Stimulated activated naive B cell treated with anti-CD40 and anti-IgM and Interleukin-4, amounts not matched to agents 10 μg/mL and 1 μg/mL and 100 μg/mL, for 72 hours (primary cell): ENCODE data around the gene ARHGEF19.
A peak's percentile ranks its signal among the peaks of the same experiment; 100 is the strongest.

ENCODE experiments used
- ATAC-seq, 2 donors: fragments of 150-1000 bp; cut with Tn5 transposase; replicated peaks; 2 replicates each; pipeline ENCODE4 v1.10.0; 2021; ENCODE audit warnings: moderate library complexity in 1 of 2
- DNase-seq: peaks from one replicate; pipeline ENCODE4 v3.0.0; 2021
- H3K27ac Mint-ChIP-seq: one replicate; pipeline ENCODE4 v1.8.0; 2022; ENCODE audit warnings: mild to moderate bottlenecking, mixed read lengths
- H3K27me3 Mint-ChIP-seq, 2 donors: one replicate each; pipeline ENCODE4 v1.8.0; 2022; ENCODE audit warnings: mixed read lengths in 2 of 2
- H3K36me3 Mint-ChIP-seq, 2 donors: one replicate each; pipeline ENCODE4 v1.8.0; 2022; ENCODE audit warnings: mixed read lengths in 2 of 2, mild to moderate bottlenecking in 1 of 2
- H3K4me1 Mint-ChIP-seq, 2 donors: one replicate each; pipeline ENCODE4 v1.8.0; 2022; ENCODE audit warnings: mixed read lengths in 2 of 2, mild to moderate bottlenecking in 1 of 2
- H3K4me3 Mint-ChIP-seq, 2 donors: one replicate each; pipeline ENCODE4 v1.8.0; 2022; ENCODE audit warnings: mild to moderate bottlenecking in 2 of 2, mixed read lengths in 2 of 2, moderate library complexity in 1 of 2
- H3K9me3 Mint-ChIP-seq, 2 donors: one replicate each; pipeline ENCODE4 v1.8.0; 2022; ENCODE audit warnings: mixed read lengths in 2 of 2, mild to moderate bottlenecking in 1 of 2

ARHGEF19 gene

DNA sequence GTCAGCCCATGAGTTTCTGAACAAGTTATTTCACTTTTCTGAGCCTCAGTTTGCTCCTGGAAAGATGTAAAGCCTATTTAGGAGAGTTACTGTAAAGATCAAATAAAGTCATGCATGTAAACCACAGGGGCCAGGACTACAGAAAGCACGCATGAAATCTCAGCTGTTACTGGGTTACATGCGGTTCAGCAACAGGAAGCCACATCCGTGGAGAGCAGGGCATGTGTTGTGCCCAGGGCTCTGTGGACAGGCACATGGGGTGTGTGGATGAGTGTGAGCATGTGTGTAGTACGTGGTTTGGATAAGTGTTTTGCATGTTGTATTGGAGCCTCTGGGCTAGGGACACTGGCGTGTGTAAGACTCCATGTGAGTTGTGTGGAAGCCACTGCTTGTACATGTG, 54.4 kb downstream of the ARHGEF19 start:
- H3K36me3 Mint-ChIP-seq: no peaks in the 10 kb centered on the region
- DNase-seq (no peak), ATAC-seq (peak; percentile 41 to 59)
- H3K9me3 Mint-ChIP-seq: no peaks in the 10 kb centered on the region
- H3K27me3 Mint-ChIP-seq: peaks cover 10 to 38% of the 10 kb centered on the region in 2 donors
- H3K27ac Mint-ChIP-seq: no peak overlapping the region
- H3K4me1 Mint-ChIP-seq: peaks cover 16 to 53% of the 10 kb centered on the region in 2 donors
- no peak overlapping the region for H3K4me3 Mint-ChIP-seq

DNA sequence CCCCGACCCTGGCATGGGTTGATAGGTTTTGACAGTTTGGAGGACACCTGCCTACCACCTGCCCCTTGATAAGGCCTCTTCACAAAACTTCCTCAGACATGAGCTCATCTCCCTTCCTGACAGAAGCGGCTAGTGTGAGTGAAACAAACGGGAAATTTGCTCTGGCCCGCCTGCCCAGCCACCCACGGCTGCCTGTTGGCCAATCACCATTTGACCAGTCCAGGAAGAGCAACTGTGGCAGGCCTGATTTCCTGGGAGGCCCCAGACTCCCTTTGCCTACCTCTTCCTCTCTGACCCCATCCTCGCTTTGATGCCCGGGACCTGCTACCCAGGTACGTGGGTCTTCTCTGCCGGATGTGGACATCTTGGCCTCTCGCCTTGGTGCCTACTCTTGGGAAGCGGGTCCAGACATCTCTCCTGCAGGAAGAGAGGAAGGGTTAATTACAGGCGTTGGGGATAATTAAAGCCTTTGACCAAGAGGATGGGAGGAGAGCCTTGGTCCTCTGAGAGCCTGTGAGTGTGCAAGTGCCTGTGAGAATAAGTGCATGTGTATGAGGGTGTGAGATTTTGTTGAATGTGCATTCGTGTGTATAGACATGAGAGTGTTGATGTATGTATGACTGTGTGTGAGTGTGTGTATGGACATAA, 55.5 kb downstream of the ARHGEF19 start:
- Mint-ChIP-seq H3K4me1 (peaks cover 14 to 50% of the 10 kb centered on the region in 2 donors), H3K27me3 (peaks cover 13 to 47% of the 10 kb centered on the region in 2 donors), H3K9me3 (no peaks in the 10 kb centered on the region), H3K27ac (no peak overlapping the region), H3K4me3 (no peak overlapping the region), H3K36me3 (no peaks in the 10 kb centered on the region)
- DNase-seq (no peak), ATAC-seq (no peak)

DNA sequence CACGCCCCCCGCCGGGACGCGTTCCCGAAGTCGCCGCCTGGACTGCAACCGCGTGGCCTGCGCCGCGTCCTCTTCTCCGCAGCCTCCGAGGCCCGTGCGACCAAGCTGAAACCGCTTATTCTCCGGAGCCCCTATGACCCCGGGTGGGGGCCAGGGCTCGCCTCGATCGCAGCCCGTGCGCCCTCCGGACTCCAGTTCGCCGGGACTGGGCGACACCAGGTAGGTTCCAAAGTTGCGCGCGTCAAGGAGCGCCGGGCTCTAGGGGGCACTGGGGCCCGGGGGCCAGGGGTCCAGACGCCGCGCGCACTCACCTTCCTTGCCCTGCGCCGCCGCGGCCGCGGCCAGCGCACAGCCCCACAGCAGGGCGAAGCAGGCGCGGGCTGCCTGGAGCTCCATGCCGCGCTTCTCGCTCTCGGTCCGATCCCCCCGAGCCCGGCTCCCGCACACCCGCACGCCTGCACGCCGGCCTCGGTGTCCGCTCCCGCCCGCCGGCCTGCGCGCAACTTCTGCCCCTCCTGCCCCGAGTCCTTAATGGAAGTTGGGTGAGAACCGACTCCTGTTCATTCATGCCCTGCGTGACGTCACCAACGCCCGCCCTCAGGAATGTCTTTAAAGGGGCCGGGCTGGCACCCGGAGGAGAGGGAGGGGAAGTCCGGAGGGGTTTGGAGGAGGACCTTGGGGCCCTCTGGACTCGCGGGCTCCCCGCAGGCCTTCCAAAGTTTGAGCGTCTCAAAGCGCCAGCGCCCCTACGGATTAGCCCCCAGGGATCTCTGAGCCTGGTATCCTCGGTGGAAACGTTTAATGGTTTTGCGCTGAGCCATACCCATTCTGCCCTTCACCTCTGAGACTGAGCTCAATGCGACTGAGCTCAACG, 56.7 kb downstream of the ARHGEF19 start, which contains the start of gene EPHA2:
EPHA2 (minus strand) TSS at position 533 of the 874 bp plus-strand sequence; CDS start at position 396, 137 bp downstream.
- Mint-ChIP-seq H3K4me1 (peaks cover 13 to 60% of the 10 kb centered on the region in 2 donors), H3K27ac (no peak within 1 kb of the TSS), H3K27me3 (peaks cover 23 to 59% of the 10 kb centered on the region in 2 donors), H3K9me3 (no peaks in the 10 kb centered on the region), H3K4me3 (peak within 1 kb of the TSS; percentile 77 to 80), H3K36me3 (no peaks in the 10 kb centered on the region)
- DNase-seq: no peak
- peak; percentile 25 to 31 for ATAC-seq

DNA sequence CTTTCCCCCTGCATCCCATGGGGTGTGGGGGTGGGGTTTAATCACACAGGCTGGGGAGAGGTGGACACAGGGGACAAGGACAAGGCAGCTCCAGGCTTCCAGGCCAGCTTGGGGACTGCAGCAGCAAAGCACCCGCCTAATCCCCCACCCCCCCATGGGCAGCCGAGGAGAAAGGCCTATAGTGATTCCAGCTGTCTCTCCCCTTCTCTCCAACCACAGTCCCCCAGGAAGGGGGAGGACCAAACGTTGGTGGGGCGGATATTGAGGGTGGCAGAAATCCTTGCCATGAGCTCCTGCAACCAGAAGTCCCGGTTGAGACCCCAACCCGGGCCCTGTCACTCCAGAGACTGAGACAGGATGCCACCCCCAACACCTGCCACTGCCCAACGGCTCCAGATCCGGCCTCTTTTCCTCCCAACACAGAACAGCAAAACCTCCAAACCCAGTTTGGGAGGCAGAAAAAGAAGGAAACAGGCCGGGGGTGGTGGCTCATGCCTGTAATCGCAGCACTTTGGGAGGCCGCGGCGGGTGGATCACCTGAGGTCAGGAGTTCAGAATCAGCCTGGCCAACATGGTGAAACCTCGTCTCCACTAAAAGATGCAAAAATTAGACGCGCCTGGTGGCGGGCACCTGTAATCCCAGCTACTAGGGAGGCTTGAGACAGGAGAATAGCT, 58.3 kb downstream of the ARHGEF19 start:
- H3K36me3 Mint-ChIP-seq: no peaks in the 10 kb centered on the region
- H3K27ac Mint-ChIP-seq: no peak overlapping the region
- peak overlapping the region; percentile 27 to 80 for H3K4me3 Mint-ChIP-seq
- peaks cover 38 to 74% of the 10 kb centered on the region in 2 donors for H3K27me3 Mint-ChIP-seq
- DNase-seq (no peak), ATAC-seq (no peak)
- H3K9me3 Mint-ChIP-seq: no peaks in the 10 kb centered on the region
- peaks cover 13 to 60% of the 10 kb centered on the region in 2 donors for H3K4me1 Mint-ChIP-seq

DNA sequence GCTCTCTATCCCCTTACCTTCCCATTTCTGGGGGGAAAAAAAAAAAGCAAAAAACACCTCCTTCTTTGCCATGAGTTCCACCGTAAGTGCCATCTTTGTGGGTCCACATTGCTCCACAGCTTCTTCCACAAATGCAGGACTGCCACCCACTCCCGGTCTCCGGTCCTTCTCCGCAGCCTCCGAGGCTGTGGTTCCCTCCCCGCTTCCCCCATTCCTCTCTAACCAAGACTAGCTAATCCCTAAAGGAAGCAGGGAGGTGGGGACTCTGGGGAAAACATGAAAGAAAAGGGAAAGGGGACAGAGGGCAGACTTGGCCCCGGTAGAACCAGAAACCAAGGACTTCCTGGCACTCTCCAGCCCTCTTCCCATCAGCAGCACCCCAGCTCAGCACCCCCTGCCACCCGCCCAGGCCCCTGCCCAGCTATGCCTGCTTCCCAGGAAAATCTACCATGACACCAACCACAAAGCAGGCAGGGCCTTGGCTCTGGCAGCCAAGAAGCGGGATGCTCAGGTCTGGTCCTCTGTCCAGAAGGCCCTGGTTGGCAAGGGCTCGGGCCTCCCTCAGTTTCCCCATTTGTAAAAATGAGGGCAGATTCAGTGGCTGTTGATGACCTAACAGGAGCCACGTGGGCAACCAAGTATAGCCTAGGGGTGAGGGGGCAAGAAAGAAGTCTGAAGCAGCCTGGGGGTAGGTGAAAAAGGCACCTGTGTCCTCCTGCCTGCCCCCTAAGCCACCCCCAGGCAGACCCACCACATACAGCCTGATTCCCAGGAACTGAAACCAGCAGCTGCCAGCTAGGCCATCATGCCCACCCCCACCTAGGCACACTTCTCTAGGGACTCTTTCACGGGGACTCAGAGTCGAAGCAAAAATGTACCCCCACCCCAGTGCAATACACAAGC, 59.1 kb downstream of the ARHGEF19 start:
- no peaks in the 10 kb centered on the region for H3K36me3 Mint-ChIP-seq
- peaks cover 45 to 82% of the 10 kb centered on the region in 2 donors for H3K27me3 Mint-ChIP-seq
- DNase-seq: no peak
- peak overlapping the region; percentile 75 for H3K27ac Mint-ChIP-seq
- ATAC-seq: no peak
- H3K9me3 Mint-ChIP-seq: no peaks in the 10 kb centered on the region
- H3K4me1 Mint-ChIP-seq: peaks cover 13 to 60% of the 10 kb centered on the region in 2 donors
- H3K4me3 Mint-ChIP-seq: no peak overlapping the region

DNA sequence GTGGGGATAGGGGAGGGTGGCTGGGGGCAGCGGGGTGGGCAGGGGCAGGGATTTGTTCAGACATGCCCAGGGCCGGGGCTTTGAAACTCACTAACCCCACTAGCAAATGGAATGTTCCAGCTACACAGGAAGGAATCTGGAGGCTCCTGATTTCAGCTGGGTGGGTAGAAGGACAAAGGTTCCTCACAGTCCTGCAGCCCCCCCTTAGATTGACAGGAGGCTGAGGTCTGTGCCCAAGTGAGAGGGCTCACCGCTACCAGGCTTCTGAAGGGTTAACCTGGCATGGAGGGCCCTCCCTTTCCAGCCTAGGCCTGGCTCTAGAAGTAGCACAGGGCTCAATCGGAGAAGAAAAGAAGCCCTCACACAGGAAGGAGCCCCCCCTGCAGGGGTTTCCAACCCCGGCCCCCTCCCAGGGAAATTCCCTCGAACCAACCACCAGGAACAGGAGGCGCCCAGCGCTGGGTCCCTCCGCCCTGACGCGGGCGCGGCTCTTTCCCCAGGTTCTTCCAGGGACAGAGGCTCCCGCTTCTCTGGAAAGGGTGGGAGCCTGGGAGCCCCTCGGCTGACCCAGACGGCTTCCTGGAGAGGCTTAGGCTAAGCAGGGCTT, 59.9 kb downstream of the ARHGEF19 start:
- H3K4me1 Mint-ChIP-seq: peaks cover 10 to 53% of the 10 kb centered on the region in 2 donors

DNA sequence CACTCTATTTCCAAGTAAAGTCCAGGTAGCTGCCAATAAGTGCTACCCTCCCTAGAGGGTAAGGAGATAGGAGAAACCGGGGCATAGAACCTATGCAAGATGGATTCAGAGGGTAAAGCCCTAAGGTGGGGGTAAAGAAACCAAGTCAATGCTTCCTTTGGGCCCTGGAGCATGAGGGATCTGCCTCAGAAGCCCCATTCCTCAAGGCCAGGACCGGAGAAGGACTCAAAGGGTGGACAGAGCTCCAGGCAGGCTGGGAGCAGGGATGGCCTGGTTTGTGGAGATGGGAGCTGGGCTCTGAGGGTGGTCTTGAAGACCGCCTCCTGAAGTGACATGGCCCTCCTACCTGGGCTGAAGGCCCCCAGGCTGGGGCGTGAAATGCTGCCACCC, 60.5 kb downstream of the ARHGEF19 start:
- Mint-ChIP-seq H3K4me3 (no peak overlapping the region), H3K27ac (no peak overlapping the region), H3K36me3 (no peaks in the 10 kb centered on the region), H3K9me3 (no peaks in the 10 kb centered on the region), H3K4me1 (peaks cover 10 to 47% of the 10 kb centered on the region in 2 donors), H3K27me3 (peaks cover 49 to 83% of the 10 kb centered on the region in 2 donors)
- ATAC-seq (no peak), DNase-seq (no peak)

More for the DNA sequence above, 59.9 kb downstream of the ARHGEF19 start:
- H3K27ac Mint-ChIP-seq: no peak overlapping the region
- peaks cover 49 to 85% of the 10 kb centered on the region in 2 donors for H3K27me3 Mint-ChIP-seq
- H3K9me3 Mint-ChIP-seq: no peaks in the 10 kb centered on the region
- H3K4me3 Mint-ChIP-seq: no peak overlapping the region
- H3K36me3 Mint-ChIP-seq: no peaks in the 10 kb centered on the region
- no peak for DNase-seq
- no peak for ATAC-seq

DNA sequence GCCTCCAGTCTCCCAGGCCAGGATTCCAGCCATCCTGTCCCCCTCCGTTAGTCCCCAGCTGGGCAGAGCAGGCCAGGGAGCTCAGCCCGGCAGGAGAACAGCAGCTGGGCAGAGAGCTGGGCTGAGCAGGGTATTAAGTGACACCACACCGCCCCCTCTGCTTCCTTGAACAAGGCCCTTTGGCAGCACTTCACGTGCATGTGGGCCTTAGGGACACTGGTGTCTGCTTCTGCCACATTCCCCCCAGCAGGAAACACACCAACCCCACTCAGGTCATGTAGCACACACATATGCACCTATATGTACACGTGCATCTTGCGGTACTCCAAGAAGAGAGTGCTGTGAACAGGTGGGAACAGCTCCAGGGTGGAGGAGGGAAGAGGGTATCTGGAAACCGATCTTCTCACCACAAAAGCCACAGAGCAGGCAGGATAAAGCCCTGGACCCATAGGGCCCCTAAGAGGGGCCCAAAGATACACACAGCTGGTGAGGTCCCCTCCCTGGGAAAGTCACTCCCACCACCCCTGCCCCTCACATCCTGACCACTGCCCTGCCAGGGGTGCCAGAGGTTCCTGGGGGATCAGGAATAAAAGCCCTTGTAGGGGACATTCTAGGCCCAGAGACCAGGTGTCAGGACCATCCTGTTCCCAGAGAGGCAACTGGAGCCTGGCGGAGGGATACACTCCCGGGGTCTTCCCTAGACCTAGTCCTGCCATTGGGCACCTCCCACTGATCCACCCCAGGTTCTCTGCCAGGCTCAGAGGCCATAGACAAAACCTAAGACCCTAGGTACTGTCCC, 61.1 kb downstream of the ARHGEF19 start:
- Mint-ChIP-seq H3K27ac (no peak overlapping the region), H3K36me3 (no peaks in the 10 kb centered on the region), H3K4me3 (no peak overlapping the region), H3K4me1 (peaks cover 11 to 47% of the 10 kb centered on the region in 2 donors), H3K27me3 (peaks cover 49 to 84% of the 10 kb centered on the region in 2 donors), H3K9me3 (no peaks in the 10 kb centered on the region)
- ATAC-seq: no peak
- no peak for DNase-seq

DNA sequence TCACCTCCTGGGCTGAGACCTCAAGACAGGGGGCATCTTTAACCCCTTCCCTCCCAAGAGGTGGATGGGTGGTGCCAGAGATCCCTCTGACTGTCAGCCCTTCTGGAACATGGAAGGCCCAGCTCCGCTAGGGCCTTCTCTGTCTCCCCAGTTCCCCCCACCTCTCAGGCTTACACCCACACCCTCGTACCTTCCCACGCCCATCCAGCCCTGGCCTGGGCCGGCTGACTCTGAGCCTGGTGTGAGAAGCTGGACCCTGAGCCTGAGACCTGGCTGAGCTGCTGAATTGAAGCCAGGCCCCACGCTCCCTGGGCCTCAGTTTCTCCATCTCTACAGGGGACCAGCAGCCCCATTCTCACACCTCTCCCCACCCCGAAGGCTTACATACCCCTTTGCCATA, 61.9 kb downstream of the ARHGEF19 start:
- H3K9me3 Mint-ChIP-seq: no peaks in the 10 kb centered on the region
- ATAC-seq (no peak), DNase-seq (no peak)
- H3K4me3 Mint-ChIP-seq: no peak overlapping the region
- no peaks in the 10 kb centered on the region for H3K36me3 Mint-ChIP-seq
- H3K4me1 Mint-ChIP-seq: peaks cover 14 to 40% of the 10 kb centered on the region in 2 donors
- no peak overlapping the region for H3K27ac Mint-ChIP-seq
- peaks cover 49 to 81% of the 10 kb centered on the region in 2 donors for H3K27me3 Mint-ChIP-seq

DNA sequence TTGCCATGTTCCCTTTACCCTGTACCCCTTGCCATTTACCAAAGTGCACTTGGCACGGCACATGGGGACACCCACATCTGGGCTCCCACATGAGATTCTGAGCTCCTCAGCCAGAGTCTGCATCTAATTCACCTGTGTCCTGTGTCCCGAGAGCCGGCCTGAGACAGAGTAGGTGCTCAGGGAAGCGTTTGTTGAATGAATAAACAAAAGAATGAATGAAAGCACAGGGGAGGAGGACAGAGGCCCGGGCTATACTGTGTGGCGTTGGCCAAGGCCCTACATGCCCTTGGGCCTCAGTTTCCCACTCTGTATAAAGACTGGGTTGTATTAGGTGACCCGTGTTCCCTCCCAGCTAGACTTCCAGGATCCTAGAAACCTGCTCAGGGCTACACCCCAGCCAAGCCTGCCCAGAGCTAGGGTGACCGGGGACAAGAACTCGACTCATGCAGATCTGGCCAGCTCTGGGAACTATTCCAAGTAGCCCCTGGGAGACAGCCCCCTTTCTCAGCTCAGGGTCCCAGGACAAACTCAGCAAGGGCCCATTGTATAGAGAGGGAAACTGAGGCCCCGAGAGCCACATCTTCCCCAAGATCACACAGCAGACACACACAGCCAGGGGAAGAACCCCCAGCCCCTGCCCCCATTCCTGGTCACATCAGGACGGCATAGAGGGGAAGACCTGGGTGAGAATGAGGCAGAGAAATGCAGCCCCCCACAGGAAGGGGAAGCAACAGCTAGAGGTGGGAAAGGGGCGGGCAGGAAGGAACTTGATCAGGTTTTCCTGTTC, 62.6 kb downstream of the ARHGEF19 start:
- ATAC-seq (no peak), DNase-seq (no peak)
- Mint-ChIP-seq H3K27me3 (peaks cover 49 to 76% of the 10 kb centered on the region in 2 donors), H3K4me1 (peaks cover 12 to 34% of the 10 kb centered on the region in 2 donors), H3K4me3 (no peak overlapping the region), H3K9me3 (no peaks in the 10 kb centered on the region), H3K27ac (no peak overlapping the region), H3K36me3 (no peaks in the 10 kb centered on the region)

DNA sequence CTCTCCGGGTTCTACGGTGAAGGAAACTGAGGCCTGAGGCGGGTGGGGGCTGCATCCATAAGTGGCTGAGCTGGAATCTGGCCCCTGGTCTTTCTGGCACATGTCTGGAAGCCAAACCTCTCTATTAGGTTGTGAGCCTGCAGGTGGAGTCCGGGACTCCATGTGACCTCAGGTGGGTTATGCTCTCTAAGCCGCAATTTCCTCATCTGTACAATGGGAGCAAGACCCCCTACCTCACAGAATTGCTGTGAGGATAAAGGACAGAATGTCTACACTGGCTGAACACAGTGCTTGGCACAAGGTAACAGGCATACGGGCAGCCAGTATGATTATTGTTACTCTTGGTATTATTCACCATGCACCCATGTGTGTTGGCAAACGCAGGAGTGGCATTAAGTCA, 63.3 kb downstream of the ARHGEF19 start:
- no peak for ATAC-seq
- H3K4me3 Mint-ChIP-seq: no peak overlapping the region
- H3K9me3 Mint-ChIP-seq: no peaks in the 10 kb centered on the region
- no peaks in the 10 kb centered on the region for H3K36me3 Mint-ChIP-seq
- H3K27ac Mint-ChIP-seq: no peak overlapping the region
- peaks cover 9 to 26% of the 10 kb centered on the region in 2 donors for H3K4me1 Mint-ChIP-seq
- peaks cover 53 to 76% of the 10 kb centered on the region in 2 donors for H3K27me3 Mint-ChIP-seq
- DNase-seq: no peak
